Gastrocnemius medialis (tissue), 4 donors: ENCODE measurements around the gene PYROXD2. TPM values are rescaled to one million over a fixed set of nuclear protein-coding genes. Genes with fewer than 3 reads are reported as not detected.

Experiments used
- ATAC-seq, 2 donors: fragments of 150-250 bp; one replicate each; pipeline ENCODE4 v1.9.1; 2016
- DNase-seq, 2 donors: peaks; one replicate each; pipeline ENCODE4 v3.0.0-alpha.2; 2019
- H3K27ac ChIP-seq, 4 donors: fragments of 200-600 bp; sonication (generic); 1 replicate in 1 of 4; 2 replicates in 3 of 4; pipeline ENCODE4 v1.5.1; 2016 to 2018; ENCODE audit warnings: mild to moderate bottlenecking in 2 of 4, moderate library complexity in 1 of 4
- H3K27me3 ChIP-seq, 3 donors: fragments of 200-600 bp; sonication (generic) in 2 of 3; 1 replicate in 1 of 3; 2 replicates in 2 of 3; pipeline versions ENCODE4 v1.5.1 to v1.6.0; 2016 to 2019; ENCODE audit warnings: mild to moderate bottlenecking in 1 of 3, moderate library complexity in 1 of 3
- H3K36me3 ChIP-seq, 2 donors: fragments of 200-600 bp; sonication (generic) in 1 of 2; one replicate each; pipeline ENCODE4 v1.5.1; 2017 to 2018
- H3K4me1 ChIP-seq, 2 donors: fragments of 200-600 bp; sonication (generic) in 1 of 2; one replicate each; pipeline ENCODE4 v1.5.1; 2016 to 2017; ENCODE audit warnings: mild to moderate bottlenecking in 2 of 2
- H3K4me3 ChIP-seq, 4 donors: fragments of 200-600 bp; sonication (generic) in 3 of 4; 1 replicate in 1 of 4; 2 replicates in 3 of 4; pipeline ENCODE4 v1.5.1; 2016 to 2019; ENCODE audit warnings: mild to moderate bottlenecking in 2 of 4
- H3K9me3 ChIP-seq, 3 donors: fragments of 200-600 bp; sonication (generic) in 2 of 3; 1 replicate in 1 of 3; 2 replicates in 2 of 3; pipeline ENCODE4 v1.5.1; 2016 to 2019
- CTCF ChIP-seq, 5 experiments: fragments of 450-650 bp in 3 of 5; fragments of 200-600 bp in 2 of 5; sonication (generic) in 2 of 5; IDR thresholded peaks in 4 of 5; conservative IDR thresholded peaks in 1 of 5; 1 replicate in 4 of 5; 2 replicates in 1 of 5; pipeline ENCODE4 v1.5.1; 2016 to 2019; ENCODE audit warnings: antibody characterized with exemption in 5 of 5, mild to moderate bottlenecking in 3 of 5, moderate library complexity in 3 of 5
- POLR2A ChIP-seq, 2 donors: fragments of 450-650 bp; IDR thresholded peaks; one replicate each; pipeline ENCODE4 v1.6.1; 2017; ENCODE audit warnings: antibody characterized with exemption in 2 of 2, mild to moderate bottlenecking in 2 of 2, moderate library complexity in 2 of 2
- in situ Hi-C, 4 donors: fragments of 200-750 bp; cut with MboI; loops; one replicate each; pipeline versions ENCODE4 v1.15.0 to v1.8.0; 2017; ENCODE audit warnings: low sequenced_read_pairs in 4 of 4
- intact Hi-C: fragments of 100-400 bp; cut with DNase I; formaldehyde crosslinking; loops from one replicate; pipeline ENCODE4 v1.15.1; 2023; ENCODE audit warnings: low total_unique reads
- total RNA-seq, 4 donors: library from RNA; depleted of rRNA; stranded (reverse); fragments of >200 nt; gene quantifications; one replicate each; pipeline versions ENCODE4 v1.1.0 to v1.2.3, GENCODE V29; 2016

Gene PYROXD2
- total RNA-seq, 4 donors from 2014 or later = 0.22 to 7.8 (median 1.3) TPM

- H3K27ac ChIP-seq = no peak overlapping the region
- in situ Hi-C loops (no loop called here), intact Hi-C loops (no loop called here)
- DNase-seq (no peak), ATAC-seq (no peak)
- no peak overlapping the region for H3K4me3 ChIP-seq
- H3K4me1 ChIP-seq = peaks cover 13 to 20% of the 10 kb centered on the region in 2 donors
- no peaks in the 10 kb centered on the region for H3K27me3 ChIP-seq
- TF ChIP-seq POLR2A (IDR thresholded peaks at IDR 0.05) (no peak), CTCF (IDR thresholded peaks at IDR 0.05 in 4 of 5, conservative IDR thresholded peaks at IDR 0.05 in 1 of 5) (no peak)
- H3K36me3 ChIP-seq = peaks cover 0 to 13% of the 10 kb centered on the region in 2 donors
- no peaks in the 10 kb centered on the region for H3K9me3 ChIP-seq
Measured at GRCh38 chr10:98417973-98418664, 3.1 kb upstream of the PYROXD2 start.

GRCh38 chr10:98417481-98417959 is 2.5 kb upstream of the PYROXD2 start:
- H3K9me3 ChIP-seq = no peaks in the 10 kb centered on the region
- in situ Hi-C loops (no loop called here), intact Hi-C loops (no loop called here)
- H3K36me3 ChIP-seq = peaks cover 0 to 13% of the 10 kb centered on the region in 2 donors
- no peak overlapping the region for H3K4me3 ChIP-seq
- H3K4me1 ChIP-seq = peaks cover 15 to 21% of the 10 kb centered on the region in 2 donors
- no peaks in the 10 kb centered on the region for H3K27me3 ChIP-seq
- ATAC-seq = no peak
- no peak overlapping the region for H3K27ac ChIP-seq
- no peak for DNase-seq
- no peak for TF ChIP-seq POLR2A (IDR thresholded peaks at IDR 0.05)
- no peak for TF ChIP-seq CTCF (IDR thresholded peaks at IDR 0.05 in 4 of 5, conservative IDR thresholded peaks at IDR 0.05 in 1 of 5)

- Histone ChIP-seq H3K9me3 (no peaks in the 10 kb centered on the region), H3K27ac (no peak overlapping the region), H3K4me1 (peaks cover 22% of the 10 kb centered on the region in 2 donors), H3K4me3 (no peak overlapping the region), H3K36me3 (peaks cover 0 to 13% of the 10 kb centered on the region in 2 donors), H3K27me3 (no peaks in the 10 kb centered on the region)
- TF ChIP-seq CTCF (IDR thresholded peaks at IDR 0.05 in 4 of 5, conservative IDR thresholded peaks at IDR 0.05 in 1 of 5) (no peak), POLR2A (IDR thresholded peaks at IDR 0.05) (no peak)
- DNase-seq (no peak), ATAC-seq (no peak)
- intact Hi-C loops (no loop called here), in situ Hi-C loops (no loop called here)
Measured at GRCh38 chr10:98416606-98417388, 1.8 kb upstream of the PYROXD2 start.

GRCh38 chr10:98415731-98416119 is 743 bp upstream of the PYROXD2 start:
- TF ChIP-seq CTCF (IDR thresholded peaks at IDR 0.05 in 4 of 5, conservative IDR thresholded peaks at IDR 0.05 in 1 of 5) (no peak), POLR2A (IDR thresholded peaks at IDR 0.05) (no peak)
- H3K27me3 ChIP-seq = no peaks in the 10 kb centered on the region
- H3K9me3 ChIP-seq = no peaks in the 10 kb centered on the region
- H3K4me3 ChIP-seq = no peak overlapping the region
- DNase-seq = no peak
- peaks cover 31 to 33% of the 10 kb centered on the region in 2 donors for H3K4me1 ChIP-seq
- peak overlapping the region; percentile 69 to 81 (median 74) for H3K27ac ChIP-seq
- in situ Hi-C loops = no loop called here
- H3K36me3 ChIP-seq = peaks cover 0 to 13% of the 10 kb centered on the region in 2 donors
- intact Hi-C loops = no loop called here
- ATAC-seq = no peak
